Lung (tissue), 12 donors: ENCODE results near the gene MCU. TPM values are rescaled to one million over a fixed set of nuclear protein-coding genes. Genes with fewer than 3 reads are reported as not detected.

Experiments used
- ATAC-seq: fragments of 200-7000 bp; cut with Tn5 transposase; one replicate; pipeline ENCODE4 v1.9.1; 2020; ENCODE audit warnings: moderate number of reproducible peaks; ENCODE audit not compliant: insufficient read depth, low FRiP score
- DNase-seq, 3 donors: peaks; one replicate each; pipeline ENCODE4 v3.0.0-alpha.2; 2013 to 2017
- H3K27ac ChIP-seq, 2 donors: one replicate each; pipeline ENCODE4 v1.5.1; 2013; ENCODE audit warnings: mild to moderate bottlenecking in 2 of 2, moderate library complexity in 2 of 2, control low read depth in 1 of 2, inconsistent platforms in 1 of 2, low read depth in 1 of 2, low read length in 1 of 2
- H3K27me3 ChIP-seq, 3 donors: one replicate each; pipeline ENCODE4 v1.5.1; 2013; ENCODE audit warnings: low read length in 2 of 3; ENCODE audit not compliant: control insufficient read depth in 3 of 3, insufficient read depth in 3 of 3
- H3K36me3 ChIP-seq, 4 donors: one replicate each; pipeline ENCODE4 v1.5.1; 2013; ENCODE audit warnings: low read length in 4 of 4, mild to moderate bottlenecking in 1 of 4, moderate library complexity in 1 of 4; ENCODE audit not compliant: control insufficient read depth in 4 of 4, insufficient read depth in 4 of 4
- H3K4me1 ChIP-seq, 5 donors: one replicate each; pipeline ENCODE4 v1.5.1; 2013; ENCODE audit warnings: low read length in 5 of 5, mild to moderate bottlenecking in 2 of 5, moderate library complexity in 1 of 5; ENCODE audit not compliant: control insufficient read depth in 5 of 5, insufficient read depth in 5 of 5
- H3K4me3 ChIP-seq: one replicate; pipeline ENCODE4 v1.5.1; 2013; ENCODE audit warnings: mild to moderate bottlenecking, control low read depth, moderate library complexity
- H3K9ac ChIP-seq, 2 donors: one replicate each; pipeline ENCODE4 v1.5.1; 2013; ENCODE audit warnings: low read length in 2 of 2, control low read depth in 1 of 2; ENCODE audit not compliant: insufficient read depth in 1 of 2
- H3K9me3 ChIP-seq, 4 donors: one replicate each; pipeline ENCODE4 v1.5.1; 2013; ENCODE audit warnings: low read length in 3 of 4, mild to moderate bottlenecking in 1 of 4, moderate library complexity in 1 of 4; ENCODE audit not compliant: control insufficient read depth in 4 of 4, insufficient read depth in 3 of 4
- CTCF ChIP-seq: IDR thresholded peaks from 2 replicates; pipeline ENCODE4 v1.5.1; 2012; ENCODE audit warnings: mild to moderate bottlenecking; ENCODE audit errors: control extremely low read depth, extremely low read depth
- WGBS, 2 donors: extraction: QIAGEN DNeasy Blood & Tissue Kit; methylation state at CpG; one replicate each; pipeline ENCODE4 v1.1.7; 2013; 5-methylcytosine and 5-hydroxymethylcytosine counted together
- polyA plus RNA-seq, 2 donors: library from polyadenylated mRNA; stranded (reverse); fragments of 200-250 nt; gene quantifications; one replicate each; pipeline ENCODE4 v1.2.1, GENCODE V29; 2013
- total RNA-seq, 2 donors: library from RNA; depleted of rRNA in 1 of 2; stranded (reverse); fragments of >200 nt in 1 of 2; gene quantifications; one replicate each; pipeline ENCODE4 v1.2.1, GENCODE V29; 2014 to 2021
- donor health status: control.
- donor health status: control.
- donor health status: Bipolar disorder and iron deficiency.
- donor health status: healthy.
- donor health status: DM: yes; HTN: yes; CAD: no.

Gene MCU
- total and polyA plus RNA-seq, 4 donors, result 23.1 to 70.7 (median 29.0) TPM

- TF ChIP-seq CTCF, result no peak
- no peak overlapping the region for H3K4me3 ChIP-seq
- H3K4me1 ChIP-seq, result no peaks in the 10 kb centered on the region
- peak; percentile 47 for ATAC-seq
- no peak overlapping the region for H3K9ac ChIP-seq
- no peak for DNase-seq
- 62 to 76% methylated on average over 2 of the region's 2 CpGs for WGBS, 2 donors
- peaks cover 0 to 2% (median 0%) of the 10 kb centered on the region in 4 donors for H3K36me3 ChIP-seq
- no peaks in the 10 kb centered on the region for H3K27me3 ChIP-seq
- no peaks in the 10 kb centered on the region for H3K9me3 ChIP-seq
- H3K27ac ChIP-seq, result no peak overlapping the region
Observed at GRCh38 chr10:72847681-72848080, 155.7 kb downstream of the MCU start.

DNA sequence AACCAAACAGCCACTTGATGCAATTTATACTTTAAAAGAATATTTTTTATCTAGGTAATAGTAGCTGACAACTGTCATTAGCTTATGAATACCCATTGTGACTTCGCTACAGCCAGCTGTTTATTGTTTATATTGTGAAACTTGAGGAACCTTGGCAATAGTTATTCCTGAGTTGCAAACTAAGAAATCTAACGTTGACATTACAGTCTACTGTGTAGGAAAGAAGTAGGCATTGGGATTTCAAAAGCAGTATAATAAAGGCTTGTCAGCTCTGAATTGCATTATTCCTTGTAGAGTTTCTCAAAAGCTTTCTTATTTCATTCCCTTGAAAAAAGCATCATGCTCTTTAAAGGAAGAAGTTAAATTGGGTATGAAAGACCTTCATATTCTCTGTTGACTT lies 158.9 kb downstream of the MCU start:
- ATAC-seq, result no peak
- Histone ChIP-seq H3K4me1 (no peaks in the 10 kb centered on the region), H3K27ac (no peak overlapping the region), H3K9ac (no peak overlapping the region), H3K36me3 (no peaks in the 10 kb centered on the region), H3K9me3 (no peaks in the 10 kb centered on the region), H3K4me3 (no peak overlapping the region), H3K27me3 (no peaks in the 10 kb centered on the region)
- DNase-seq, result peak in 2 of 3 donors; percentile 34 to 40
- 33 to 41% methylated on average over 2 of the region's 2 CpGs for WGBS, 2 donors
- no peak for TF ChIP-seq CTCF

DNA sequence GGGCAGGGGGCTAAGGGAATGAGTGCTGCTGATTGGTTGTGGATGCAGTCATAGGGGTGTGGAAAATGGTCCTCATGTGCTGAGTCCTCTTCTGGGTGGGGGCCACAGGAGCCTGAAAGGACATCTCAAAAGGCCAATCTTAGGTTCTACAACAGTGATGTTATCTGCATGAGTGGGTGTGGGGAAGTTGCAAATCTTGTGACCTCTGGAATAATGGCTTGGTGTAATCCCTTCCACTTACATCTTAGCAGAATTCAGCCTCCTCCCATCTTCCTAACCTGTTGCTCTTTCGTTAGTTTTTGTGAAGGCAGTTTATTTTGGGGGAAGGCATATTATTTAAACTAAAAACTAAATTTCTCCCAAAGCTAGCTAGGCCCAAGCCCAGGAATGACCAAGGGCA lies 159.6 kb downstream of the MCU start:
- no peak for ATAC-seq
- 83 to 90% methylated on average over 1 of the region's 1 CpG for WGBS, 2 donors
- H3K4me3 ChIP-seq, result no peak overlapping the region

More for the DNA sequence above, 159.6 kb downstream of the MCU start:
- Histone ChIP-seq H3K4me1 (no peaks in the 10 kb centered on the region), H3K36me3 (no peaks in the 10 kb centered on the region), H3K27ac (no peak overlapping the region), H3K9me3 (no peaks in the 10 kb centered on the region), H3K27me3 (no peaks in the 10 kb centered on the region), H3K9ac (no peak overlapping the region)
- no peak for TF ChIP-seq CTCF
- DNase-seq, result no peak
